Activated naive CD4-positive, alpha-beta T cell treated with anti-CD3 and anti-CD28 coated beads, Interleukin-2, amount 50 U/mL, for 72 hours (primary cell): ENCODE results near the gene OPCML. TPM values are rescaled to one million over a fixed set of nuclear protein-coding genes. Genes with fewer than 3 reads are reported as not detected.

Experiments used
- ATAC-seq, 2 donors: fragments of 150-1000 bp; cut with Tn5 transposase; 2 replicates each; pipeline ENCODE4 v1.10.0; 2021; ENCODE audit warnings: mild to moderate bottlenecking in 2 of 2, moderate library complexity in 2 of 2
- DNase-seq, 2 donors: peaks; one replicate each; pipeline ENCODE4 v3.0.0; 2021 to 2022; ENCODE audit warnings: low spot score in 2 of 2
- H3K27ac Mint-ChIP-seq, 2 donors: one replicate each; pipeline ENCODE4 v1.8.0; 2022; ENCODE audit warnings: mild to moderate bottlenecking in 2 of 2, mixed read lengths in 2 of 2
- H3K36me3 Mint-ChIP-seq, 2 donors: one replicate each; pipeline ENCODE4 v1.8.0; 2022; ENCODE audit warnings: mixed read lengths in 2 of 2
- H3K9me3 Mint-ChIP-seq, 2 donors: one replicate each; pipeline ENCODE4 v1.8.0; 2022; ENCODE audit warnings: mixed read lengths in 2 of 2
- total RNA-seq, 2 donors: library from RNA; stranded (reverse); gene quantifications; one replicate each; pipeline ENCODE4 v1.2.3, GENCODE V29; 2022

Gene OPCML
- total RNA-seq = not detected

DNA sequence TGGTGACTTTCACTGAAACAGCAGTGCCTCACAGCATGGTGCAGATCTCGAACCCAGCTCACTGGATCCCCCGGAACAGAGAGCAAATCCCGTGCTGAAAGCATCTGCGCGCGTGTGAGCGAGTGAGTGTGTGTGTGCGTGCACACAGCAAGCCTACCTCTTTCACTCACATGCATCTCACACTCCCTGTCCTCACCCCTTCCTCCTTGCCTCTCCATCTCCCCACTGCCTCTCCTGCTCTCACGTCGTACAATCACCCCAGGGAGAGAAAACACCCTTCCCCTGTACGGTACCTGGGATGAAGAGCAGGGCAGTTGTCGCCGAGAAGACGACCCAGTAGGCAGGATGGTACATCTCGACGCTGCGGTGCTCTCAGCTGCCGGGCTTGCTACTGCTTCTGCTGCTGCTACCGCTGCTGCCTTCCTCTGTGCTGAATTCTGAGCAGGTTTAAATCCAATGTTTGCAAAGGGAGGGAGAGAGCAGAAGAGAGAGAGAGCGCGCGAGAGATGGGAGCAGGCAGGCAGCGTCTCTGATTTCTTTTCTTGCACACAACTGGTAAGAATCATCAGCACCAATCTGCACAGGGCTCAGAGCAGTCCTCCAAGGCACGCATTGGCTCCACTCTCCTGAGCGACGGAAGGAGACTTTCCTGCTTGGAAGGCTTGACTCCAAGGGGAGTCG is at the start of gene OPCML:
Gene OPCML, minus strand, starts transcription at position 531 of the 681 bp plus-strand sequence.
- Mint-ChIP-seq H3K27ac (no peak within 1 kb of the TSS), H3K9me3 (no peaks in the 10 kb centered on the region), H3K36me3 (no peaks in the 10 kb centered on the region)
- ATAC-seq (no peak), DNase-seq (no peak)

DNA sequence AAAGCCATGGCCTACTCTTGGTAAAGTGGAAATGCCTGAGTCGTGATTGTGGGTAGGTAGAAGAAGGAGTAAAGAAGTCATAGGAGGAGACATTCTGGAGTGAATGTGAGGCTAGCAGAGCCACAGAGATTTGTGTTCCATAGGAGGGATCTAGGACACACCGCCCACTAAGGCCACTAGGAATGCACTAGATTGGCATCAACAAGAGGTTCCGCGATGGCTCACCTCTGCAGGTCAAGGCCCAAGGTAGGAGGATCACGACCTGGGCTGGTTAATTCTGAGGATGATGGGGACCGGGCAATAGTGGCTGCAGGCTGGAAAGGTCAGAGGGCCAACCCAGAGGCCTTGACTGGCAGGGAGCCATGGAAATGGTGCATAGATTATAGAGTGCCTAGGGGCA is 48.8 kb upstream of the OPCML start:
- peaks cover 11 to 13% of the 10 kb centered on the region in 2 donors for H3K9me3 Mint-ChIP-seq
- H3K36me3 Mint-ChIP-seq = peaks cover 0 to 7% of the 10 kb centered on the region in 2 donors
- no peak for ATAC-seq
- no peak overlapping the region for H3K27ac Mint-ChIP-seq
- no peak for DNase-seq

DNA sequence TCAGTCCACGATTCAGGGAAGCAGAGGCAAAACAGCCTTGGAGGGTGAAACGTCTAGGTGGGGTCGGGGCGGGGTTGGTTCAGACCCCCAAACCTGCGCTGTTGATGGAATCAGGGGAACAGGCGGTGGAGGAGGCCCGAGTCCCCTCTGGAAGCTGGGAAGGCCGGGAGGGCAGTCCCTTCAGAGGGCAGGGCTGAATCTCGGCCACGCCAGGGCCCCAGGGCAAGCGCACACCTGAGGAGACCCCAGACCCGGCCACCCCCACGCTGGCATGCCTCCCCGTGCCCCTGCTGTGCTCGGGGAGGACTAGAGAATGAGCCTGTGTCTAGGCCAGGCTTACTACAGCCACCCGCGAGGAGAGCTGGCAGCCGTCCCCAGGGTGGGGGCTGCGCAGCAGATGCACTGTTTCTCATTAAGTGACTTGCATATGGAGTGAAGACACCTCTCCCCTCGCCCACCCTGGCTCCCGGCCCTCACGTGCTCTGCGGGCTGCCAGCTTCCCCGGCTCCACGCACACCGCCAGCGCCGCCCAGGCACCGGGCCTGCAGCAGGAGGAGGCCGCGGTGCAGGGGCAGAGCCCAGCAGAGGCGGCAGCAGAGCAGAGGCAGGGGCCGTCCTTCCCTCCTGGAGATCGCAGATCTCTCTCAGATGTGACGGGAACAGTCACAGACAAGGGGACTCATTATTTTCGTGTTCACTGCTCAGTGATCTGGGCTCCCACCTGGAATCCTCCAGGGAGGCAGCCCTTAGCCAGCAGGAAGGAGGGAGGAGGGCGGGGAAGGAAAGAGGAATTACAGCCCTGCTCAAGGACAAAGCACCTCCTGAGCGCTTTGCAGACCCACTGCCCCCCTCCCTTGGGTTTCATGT is 47.1 kb upstream of the OPCML start:
- ATAC-seq (no peak), DNase-seq (no peak)
- H3K27ac Mint-ChIP-seq = no peak overlapping the region
- H3K9me3 Mint-ChIP-seq = peaks cover 6 to 11% of the 10 kb centered on the region in 2 donors
- peaks cover 5 to 16% of the 10 kb centered on the region in 2 donors for H3K36me3 Mint-ChIP-seq

DNA sequence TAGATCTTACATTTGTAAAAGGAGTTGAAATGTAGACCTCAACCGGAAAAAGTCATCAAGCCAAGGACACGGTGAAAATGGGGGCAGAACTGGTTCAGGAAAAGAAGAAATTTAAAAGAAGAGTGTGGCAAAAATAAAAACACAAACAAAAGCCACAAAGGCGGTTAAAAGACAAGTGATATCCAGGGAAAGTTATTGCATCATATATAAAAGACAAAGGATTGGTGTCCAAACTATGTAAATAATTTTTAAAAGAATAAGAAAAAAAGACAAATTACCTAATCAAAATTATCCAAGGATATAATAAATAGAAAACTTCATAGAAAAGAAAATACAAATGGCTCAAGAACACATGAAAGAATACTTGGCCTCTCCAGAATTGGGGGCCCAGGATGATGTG is 45.1 kb upstream of the OPCML start:
- DNase-seq (no peak), ATAC-seq (no peak)

DNA sequence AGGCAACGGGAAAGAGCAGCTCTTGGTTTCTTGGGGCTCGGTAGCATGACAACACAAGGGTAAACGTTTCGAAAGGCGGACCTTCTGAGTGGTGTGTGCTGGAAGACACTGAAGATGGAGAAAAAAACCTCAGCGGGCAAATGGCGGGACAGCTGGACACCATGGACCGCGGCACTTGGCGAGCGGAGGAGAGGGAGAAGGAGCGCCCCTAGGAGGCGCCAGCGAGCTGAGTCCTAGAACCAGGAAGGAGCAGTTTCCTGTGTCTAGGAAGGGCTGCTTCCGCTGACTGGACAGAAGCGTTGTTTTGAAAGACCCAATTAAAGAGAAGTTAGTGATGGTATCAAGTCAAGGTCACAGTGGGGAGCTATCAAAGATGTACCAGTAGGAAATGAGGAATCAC is 44.0 kb upstream of the OPCML start:
- no peak for DNase-seq
- Mint-ChIP-seq H3K27ac (no peak overlapping the region), H3K36me3 (peaks cover 5 to 16% of the 10 kb centered on the region in 2 donors), H3K9me3 (peaks cover 6 to 11% of the 10 kb centered on the region in 2 donors)
- ATAC-seq = no peak

More for the DNA sequence above, 45.1 kb upstream of the OPCML start:
- Mint-ChIP-seq H3K9me3 (peaks cover 6 to 11% of the 10 kb centered on the region in 2 donors), H3K27ac (no peak overlapping the region), H3K36me3 (peaks cover 5 to 16% of the 10 kb centered on the region in 2 donors)

DNA sequence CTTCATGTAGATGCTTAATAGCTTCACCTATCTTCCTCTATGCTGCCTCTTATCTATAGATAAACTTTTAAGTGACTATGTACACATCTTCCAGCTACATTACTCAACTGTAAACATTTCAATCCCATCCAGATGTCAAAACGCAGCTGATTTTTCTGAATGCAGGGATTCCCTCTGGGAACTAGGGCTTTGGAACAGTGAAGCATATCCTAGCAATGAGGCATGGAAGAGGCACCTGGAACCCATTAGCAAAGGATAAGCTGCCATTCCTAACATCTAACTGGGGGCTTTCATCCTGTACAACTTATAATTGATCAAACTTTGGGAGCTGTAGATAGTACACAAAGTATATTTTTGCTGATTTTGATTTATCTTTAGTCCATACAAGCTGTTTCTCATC is 40.8 kb upstream of the OPCML start:
- H3K9me3 Mint-ChIP-seq = peaks cover 6 to 11% of the 10 kb centered on the region in 2 donors
- DNase-seq = no peak
- H3K36me3 Mint-ChIP-seq = peaks cover 5 to 16% of the 10 kb centered on the region in 2 donors
- no peak for ATAC-seq
- no peak overlapping the region for H3K27ac Mint-ChIP-seq

DNA sequence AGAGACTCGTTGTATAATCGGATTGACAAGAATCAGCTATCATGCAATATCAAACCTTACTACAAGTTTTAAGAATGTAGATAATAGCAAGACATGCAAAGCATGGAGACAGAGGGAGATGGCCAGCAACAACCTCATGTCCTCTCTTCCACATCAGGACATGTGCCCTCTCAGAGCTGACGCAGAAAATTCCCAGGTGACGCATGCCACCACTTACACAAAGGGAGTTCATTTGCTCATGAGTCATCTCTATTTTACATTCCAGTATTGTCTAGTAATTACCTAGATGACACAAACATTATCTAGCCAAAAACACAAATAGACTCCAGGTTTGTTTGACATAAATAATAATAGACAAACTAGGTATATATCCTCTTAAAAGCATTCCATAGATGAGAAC is 38.1 kb upstream of the OPCML start:
- Mint-ChIP-seq H3K36me3 (peaks cover under 1 to 4% of the 10 kb centered on the region in 2 donors), H3K27ac (no peak overlapping the region), H3K9me3 (peaks cover 0 to under 1% of the 10 kb centered on the region in 2 donors)
- no peak for DNase-seq
- ATAC-seq = no peak

DNA sequence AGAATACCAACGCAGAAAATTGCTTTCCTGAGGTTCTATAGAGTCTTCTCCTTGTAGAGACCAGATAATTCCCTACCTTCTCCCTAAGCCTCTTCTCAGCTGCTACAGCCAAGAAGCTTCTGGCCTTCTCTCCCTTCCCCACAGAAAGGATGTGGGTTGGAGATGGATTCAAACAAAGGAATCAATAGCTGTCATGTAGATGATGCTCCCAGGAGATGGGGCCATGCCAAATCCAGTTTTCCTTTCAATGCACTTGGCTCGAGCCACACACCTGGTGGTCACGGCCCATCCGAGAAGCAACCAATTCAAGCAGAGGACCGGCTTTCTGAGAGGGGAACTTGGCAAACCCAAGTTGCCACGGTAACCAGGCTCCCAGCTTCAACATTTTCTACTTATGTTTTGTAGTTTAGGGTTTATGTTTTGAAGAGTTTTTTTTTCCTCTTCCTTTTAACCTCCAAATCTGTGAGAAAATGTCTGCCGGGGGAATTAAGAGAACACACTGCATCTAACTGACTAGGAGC is 31.3 kb upstream of the OPCML start:
- DNase-seq (no peak), ATAC-seq (no peak)
- H3K36me3 Mint-ChIP-seq = no peaks in the 10 kb centered on the region
- peaks cover 0 to 5% of the 10 kb centered on the region in 2 donors for H3K9me3 Mint-ChIP-seq
- no peak overlapping the region for H3K27ac Mint-ChIP-seq

DNA sequence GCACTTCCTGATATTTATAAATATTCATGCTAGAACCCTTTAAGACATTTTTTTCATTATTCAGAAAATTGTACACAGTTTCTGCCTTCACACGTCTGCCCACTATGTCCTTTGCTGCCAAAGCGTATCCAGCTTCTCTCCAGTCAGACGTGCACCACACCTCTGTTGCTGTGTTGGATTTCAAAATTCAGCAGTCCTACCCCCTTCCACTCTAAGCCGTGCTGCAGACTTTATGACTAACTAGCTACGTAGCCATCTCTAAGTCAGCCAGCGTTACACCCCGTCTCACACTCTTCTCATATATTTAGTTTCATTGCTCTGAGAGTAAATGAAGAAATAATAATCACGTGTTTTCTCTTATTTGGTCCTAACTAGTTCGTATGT is 28.2 kb upstream of the OPCML start:
- ATAC-seq (no peak), DNase-seq (no peak)
- H3K36me3 Mint-ChIP-seq = no peaks in the 10 kb centered on the region
- H3K27ac Mint-ChIP-seq = no peak overlapping the region
- peaks cover 5 to 7% of the 10 kb centered on the region in 2 donors for H3K9me3 Mint-ChIP-seq

DNA sequence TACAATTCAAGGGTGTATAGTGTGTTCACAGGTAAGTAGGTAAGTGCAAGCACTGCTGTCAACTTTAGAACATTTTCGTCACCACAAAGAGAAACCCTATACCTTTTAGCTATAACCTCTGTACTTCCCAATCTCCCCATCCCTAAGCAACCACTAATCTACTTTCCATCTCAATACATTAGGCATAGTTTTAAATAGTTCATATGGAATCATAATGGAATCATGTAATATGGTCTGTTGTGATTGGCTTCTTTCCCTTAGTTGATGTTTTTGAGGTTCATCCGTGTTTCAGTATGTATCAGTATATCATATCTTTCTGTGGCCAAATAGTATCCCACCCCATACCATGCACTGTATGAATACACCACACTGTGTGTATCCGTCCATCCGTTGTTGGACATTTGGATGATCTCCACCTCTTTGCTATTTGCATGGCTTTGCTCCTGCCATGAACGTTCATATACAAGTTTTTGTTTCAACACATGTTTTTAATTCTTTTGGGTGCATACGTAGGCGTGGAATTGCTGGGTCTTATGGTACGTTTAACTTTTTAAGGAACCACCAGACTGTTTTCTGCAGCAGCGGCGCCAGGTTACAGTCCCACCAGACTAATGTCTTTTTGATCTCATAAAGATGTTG is 27.7 kb upstream of the OPCML start:
- Mint-ChIP-seq H3K27ac (no peak overlapping the region), H3K36me3 (no peaks in the 10 kb centered on the region), H3K9me3 (peaks cover 5 to 7% of the 10 kb centered on the region in 2 donors)
- no peak for DNase-seq
- ATAC-seq = no peak

DNA sequence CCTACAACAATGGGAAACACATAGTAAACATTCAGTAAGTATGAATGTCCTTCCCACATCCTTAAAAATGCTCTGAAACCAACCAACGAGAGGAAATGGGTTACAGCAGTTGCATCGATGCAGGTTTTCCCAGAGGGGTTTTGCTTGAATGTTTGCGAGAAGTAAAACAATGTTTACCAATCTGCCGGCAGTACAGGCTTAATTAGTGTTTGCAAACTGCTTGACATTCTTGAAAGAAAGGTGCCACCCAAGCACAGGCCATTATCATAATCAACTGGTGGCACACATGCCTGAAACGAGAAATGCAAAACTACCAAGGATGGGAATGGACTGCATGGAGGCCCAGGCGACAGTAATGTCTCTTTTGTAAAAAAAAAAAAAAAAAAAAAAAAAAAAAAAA is 27.1 kb upstream of the OPCML start:
- DNase-seq (no peak), ATAC-seq (no peak)
- peaks cover 5 to 7% of the 10 kb centered on the region in 2 donors for H3K9me3 Mint-ChIP-seq
- no peak overlapping the region for H3K27ac Mint-ChIP-seq
- H3K36me3 Mint-ChIP-seq = no peaks in the 10 kb centered on the region

DNA sequence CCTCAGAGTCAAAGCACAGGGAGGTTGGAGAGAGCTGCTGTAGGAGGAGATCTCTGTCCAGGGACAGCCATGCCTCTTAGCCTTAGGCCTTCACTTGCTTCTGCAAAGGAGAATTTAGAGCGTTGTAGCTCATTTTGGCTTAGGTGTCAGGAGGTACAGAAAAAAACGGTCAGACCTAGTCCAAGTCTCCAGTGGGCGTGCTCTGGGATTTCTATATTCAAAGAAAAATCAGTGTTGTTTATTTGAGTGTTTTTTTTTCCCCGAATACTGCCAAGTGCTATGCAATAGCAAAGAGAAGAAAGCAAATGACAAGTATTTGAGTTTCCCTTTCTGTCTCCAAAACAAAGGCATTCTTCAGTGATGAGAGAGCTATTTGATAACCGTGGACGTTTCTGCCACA is 22.7 kb upstream of the OPCML start:
- peaks cover 0 to 11% of the 10 kb centered on the region in 2 donors for H3K9me3 Mint-ChIP-seq
- no peak overlapping the region for H3K27ac Mint-ChIP-seq

DNA sequence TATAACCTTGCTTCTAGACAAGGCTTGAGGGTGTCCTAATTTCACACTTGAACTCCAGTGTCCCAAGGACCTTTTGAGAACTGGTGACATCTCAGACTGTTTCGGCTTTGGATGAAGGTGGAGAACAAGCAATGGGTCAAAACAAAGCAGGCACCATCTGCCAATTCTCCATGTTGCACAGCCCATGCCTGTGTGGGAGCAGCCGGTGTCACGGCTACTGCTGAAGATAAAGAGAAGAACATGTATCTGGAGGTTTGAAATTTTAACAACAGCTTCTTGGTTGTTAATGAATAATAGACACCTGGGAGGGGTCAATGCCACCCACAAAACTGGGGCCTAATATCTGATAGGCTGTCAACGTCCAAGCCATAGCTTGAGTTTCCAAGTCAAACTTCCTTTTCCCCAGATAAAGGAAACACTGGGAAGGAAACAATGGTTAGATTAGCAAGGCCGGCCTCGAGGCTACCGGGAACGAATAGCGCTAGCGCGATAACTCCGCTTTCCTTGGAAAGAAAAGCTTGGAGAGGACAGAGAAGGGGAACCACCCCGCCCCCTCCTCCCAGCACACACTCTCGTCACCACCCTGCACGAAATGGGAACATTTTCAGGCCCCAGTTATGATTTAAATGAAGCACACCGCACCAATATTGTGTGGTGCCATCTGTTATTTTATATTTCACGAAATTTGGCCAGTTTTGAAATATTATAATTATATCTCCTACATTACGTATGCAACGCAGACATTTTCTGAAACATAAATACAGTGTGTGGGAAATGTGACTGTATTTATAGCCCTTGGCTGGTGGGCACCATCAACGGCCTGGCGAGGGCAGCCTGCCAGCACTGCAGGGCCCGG is 21.8 kb upstream of the OPCML start:
- ATAC-seq = no peak

More for the DNA sequence above, 22.7 kb upstream of the OPCML start:
- no peak for DNase-seq
- H3K36me3 Mint-ChIP-seq = no peaks in the 10 kb centered on the region
- no peak for ATAC-seq

DNA sequence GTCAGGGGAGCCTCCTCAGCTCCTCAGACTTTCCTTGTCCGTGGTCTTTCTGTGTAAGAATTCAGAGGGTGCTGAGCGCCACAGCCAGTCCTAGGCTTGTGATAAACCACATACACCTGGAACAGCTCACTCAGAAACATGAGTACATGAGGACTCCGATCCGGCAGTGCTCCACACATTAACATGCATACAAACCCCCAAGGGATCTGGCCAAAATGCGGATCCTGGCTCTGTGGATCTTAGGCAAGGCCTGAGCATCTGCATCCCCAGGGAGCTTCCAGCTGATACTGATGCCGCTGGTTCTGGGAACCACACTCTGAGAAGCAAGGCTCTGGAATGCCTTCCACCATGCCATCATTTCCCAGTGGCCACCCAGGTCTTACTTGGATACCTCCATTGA is 20.6 kb upstream of the OPCML start:
- no peak for DNase-seq
- H3K36me3 Mint-ChIP-seq = no peaks in the 10 kb centered on the region
- no peak for ATAC-seq
- no peak overlapping the region for H3K27ac Mint-ChIP-seq
- peaks cover 0 to 11% of the 10 kb centered on the region in 2 donors for H3K9me3 Mint-ChIP-seq

More for the DNA sequence above, 21.8 kb upstream of the OPCML start:
- Mint-ChIP-seq H3K36me3 (no peaks in the 10 kb centered on the region), H3K9me3 (peaks cover 0 to 11% of the 10 kb centered on the region in 2 donors), H3K27ac (no peak overlapping the region)
- no peak for DNase-seq

DNA sequence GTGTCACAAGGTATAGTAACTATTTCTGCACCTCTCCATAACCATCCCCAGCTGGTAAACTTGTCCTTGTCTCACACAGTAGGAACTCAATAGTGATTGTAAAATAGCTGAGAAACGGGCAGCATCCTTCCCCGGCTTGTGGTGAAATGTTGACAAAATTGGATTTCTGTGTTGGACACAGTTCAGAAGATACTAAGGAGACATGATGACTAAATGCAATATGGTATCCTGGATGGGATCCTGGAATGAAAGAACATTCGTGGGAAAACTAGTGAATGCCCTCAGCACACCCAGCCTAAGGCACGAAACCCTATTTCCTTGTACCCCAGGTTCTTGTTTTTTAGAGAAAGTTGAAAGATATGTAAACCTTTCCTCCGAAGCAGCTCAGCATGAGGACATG is 18.8 kb upstream of the OPCML start:
- H3K9me3 Mint-ChIP-seq = peaks cover 0 to 7% of the 10 kb centered on the region in 2 donors
- no peak overlapping the region for H3K27ac Mint-ChIP-seq
- DNase-seq (no peak), ATAC-seq (no peak)
- no peaks in the 10 kb centered on the region for H3K36me3 Mint-ChIP-seq

DNA sequence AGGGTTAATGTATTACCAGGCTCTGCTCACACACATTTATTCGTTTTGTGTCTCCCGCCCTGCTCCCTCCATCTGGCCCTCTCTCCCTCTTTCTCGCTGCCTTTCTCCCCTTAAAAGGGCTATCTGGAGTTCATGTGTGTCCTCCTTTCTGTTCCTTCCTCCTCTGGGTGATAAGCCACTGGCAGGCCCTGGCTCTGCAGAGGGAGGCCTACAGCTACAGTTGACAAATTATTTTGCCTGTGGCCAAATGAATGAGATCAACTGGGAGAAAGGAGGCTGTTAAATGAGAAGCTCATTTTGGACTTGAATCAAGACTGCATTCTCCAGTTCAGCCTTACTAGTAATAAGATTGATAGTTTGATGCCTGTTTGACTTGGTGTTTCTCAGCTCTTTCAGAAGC is 17.5 kb upstream of the OPCML start:
- H3K9me3 Mint-ChIP-seq = peaks cover 0 to 7% of the 10 kb centered on the region in 2 donors
- no peaks in the 10 kb centered on the region for H3K36me3 Mint-ChIP-seq
- no peak for ATAC-seq
- no peak overlapping the region for H3K27ac Mint-ChIP-seq
- no peak for DNase-seq
